ENCODE data around the gene TSLP.

GRCh38 chr5:111099058-111099778 lies 27.7 kb downstream of the TSLP start:
- no peak for TF ChIP-seq CTCF (IDR thresholded peaks at IDR 0.05)
- no peak for TF ChIP-seq FOXM1 (IDR thresholded peaks at IDR 0.05; ENCODE audit: low read depth)

Data from SK-N-SH (cell line).